ENCODE measurements around the gene POLR3B. TPM values are rescaled to one million over a fixed set of nuclear protein-coding genes. Genes with fewer than 3 reads are reported as not detected.

Gene POLR3B
- total and polyA plus RNA-seq, 2 experiments from 2014 or later = 4.0 to 14.6 TPM

GRCh38 chr12:106429636-106430035 is 72.1 kb downstream of the POLR3B start (continued):
- no peak for TF ChIP-seq ZNF462 (CRISPR knock-in tag; IDR thresholded peaks at IDR 0.05)

DNA sequence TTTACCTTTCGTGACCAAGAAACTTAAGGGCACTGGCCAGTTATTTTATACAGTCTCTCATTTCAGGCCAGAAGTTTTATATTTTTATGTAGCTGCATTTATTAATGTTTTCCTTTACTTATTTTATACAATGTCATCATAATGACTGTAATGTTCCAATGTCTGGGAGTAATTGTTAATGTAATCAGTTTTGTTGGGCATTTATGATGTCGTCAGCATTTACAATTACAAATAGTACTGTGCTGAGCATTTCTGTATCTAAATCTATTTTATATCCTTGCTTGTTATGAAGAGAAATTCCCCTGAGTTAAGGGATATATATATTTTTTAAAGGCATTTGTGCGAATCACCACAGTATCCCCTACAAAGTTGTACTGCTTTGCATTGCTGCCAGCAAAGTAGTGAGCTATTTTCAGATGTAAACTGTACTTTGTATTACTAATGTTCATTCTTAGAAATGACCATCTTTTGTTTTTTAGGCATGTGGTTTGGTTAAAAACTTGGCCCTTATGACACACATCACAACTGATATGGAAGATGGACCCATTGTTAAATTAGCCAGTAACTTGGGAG is 74.4 kb downstream of the POLR3B start:
- Mint-ChIP-seq H3K27ac (no peak overlapping the region), H3K27me3 (ENCODE audit: insufficient read depth, low read depth, poor library complexity) (no peaks in the 10 kb centered on the region), H3K36me3 (ENCODE audit: low read depth) (no peaks in the 10 kb centered on the region), H3K4me1 (no peaks in the 10 kb centered on the region), H3K4me3 (no peak overlapping the region), H3K9me3 (no peaks in the 10 kb centered on the region)
- Histone ChIP-seq H3K4me3 (no peak overlapping the region), H3K4me1 (ENCODE audit: insufficient read depth) (no peaks in the 10 kb centered on the region), H4K20me1 (replicated peaks; ENCODE audit: insufficient read depth) (no peaks in the 10 kb centered on the region), H3K27ac (ENCODE audit: low read depth) (no peak overlapping the region), H2AFZ (no peak overlapping the region), H3K9me2 (ENCODE audit: insufficient read depth) (no peaks in the 10 kb centered on the region), H3F3A (replicated peaks; ENCODE audit: low read depth) (no peaks in the 10 kb centered on the region), H3K4me2 (no peak overlapping the region), H3K27me3 (ENCODE audit: insufficient read depth) (no peaks in the 10 kb centered on the region), H3K79me2 (replicated peaks; ENCODE audit: insufficient read depth) (no peaks in the 10 kb centered on the region), H3K36me3 (ENCODE audit: insufficient read depth) (no peaks in the 10 kb centered on the region)
- DNase-seq (ENCODE audit: low spot score) = no peak
- no peak for ATAC-seq
- TF ChIP-seq, protein P1, sequence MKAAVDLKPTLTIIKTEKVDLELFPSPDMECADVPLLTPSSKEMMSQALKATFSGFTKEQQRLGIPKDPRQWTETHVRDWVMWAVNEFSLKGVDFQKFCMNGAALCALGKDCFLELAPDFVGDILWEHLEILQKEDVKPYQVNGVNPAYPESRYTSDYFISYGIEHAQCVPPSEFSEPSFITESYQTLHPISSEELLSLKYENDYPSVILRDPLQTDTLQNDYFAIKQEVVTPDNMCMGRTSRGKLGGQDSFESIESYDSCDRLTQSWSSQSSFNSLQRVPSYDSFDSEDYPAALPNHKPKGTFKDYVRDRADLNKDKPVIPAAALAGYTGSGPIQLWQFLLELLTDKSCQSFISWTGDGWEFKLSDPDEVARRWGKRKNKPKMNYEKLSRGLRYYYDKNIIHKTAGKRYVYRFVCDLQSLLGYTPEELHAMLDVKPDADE (IDR thresholded peaks at IDR 0.05) = no peak
- TF ChIP-seq ZNF114 (CRISPR knock-in tag; IDR thresholded peaks at IDR 0.05) = no peak
- TF ChIP-seq, protein P2, sequence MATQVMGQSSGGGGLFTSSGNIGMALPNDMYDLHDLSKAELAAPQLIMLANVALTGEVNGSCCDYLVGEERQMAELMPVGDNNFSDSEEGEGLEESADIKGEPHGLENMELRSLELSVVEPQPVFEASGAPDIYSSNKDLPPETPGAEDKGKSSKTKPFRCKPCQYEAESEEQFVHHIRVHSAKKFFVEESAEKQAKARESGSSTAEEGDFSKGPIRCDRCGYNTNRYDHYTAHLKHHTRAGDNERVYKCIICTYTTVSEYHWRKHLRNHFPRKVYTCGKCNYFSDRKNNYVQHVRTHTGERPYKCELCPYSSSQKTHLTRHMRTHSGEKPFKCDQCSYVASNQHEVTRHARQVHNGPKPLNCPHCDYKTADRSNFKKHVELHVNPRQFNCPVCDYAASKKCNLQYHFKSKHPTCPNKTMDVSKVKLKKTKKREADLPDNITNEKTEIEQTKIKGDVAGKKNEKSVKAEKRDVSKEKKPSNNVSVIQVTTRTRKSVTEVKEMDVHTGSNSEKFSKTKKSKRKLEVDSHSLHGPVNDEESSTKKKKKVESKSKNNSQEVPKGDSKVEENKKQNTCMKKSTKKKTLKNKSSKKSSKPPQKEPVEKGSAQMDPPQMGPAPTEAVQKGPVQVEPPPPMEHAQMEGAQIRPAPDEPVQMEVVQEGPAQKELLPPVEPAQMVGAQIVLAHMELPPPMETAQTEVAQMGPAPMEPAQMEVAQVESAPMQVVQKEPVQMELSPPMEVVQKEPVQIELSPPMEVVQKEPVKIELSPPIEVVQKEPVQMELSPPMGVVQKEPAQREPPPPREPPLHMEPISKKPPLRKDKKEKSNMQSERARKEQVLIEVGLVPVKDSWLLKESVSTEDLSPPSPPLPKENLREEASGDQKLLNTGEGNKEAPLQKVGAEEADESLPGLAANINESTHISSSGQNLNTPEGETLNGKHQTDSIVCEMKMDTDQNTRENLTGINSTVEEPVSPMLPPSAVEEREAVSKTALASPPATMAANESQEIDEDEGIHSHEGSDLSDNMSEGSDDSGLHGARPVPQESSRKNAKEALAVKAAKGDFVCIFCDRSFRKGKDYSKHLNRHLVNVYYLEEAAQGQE (IDR thresholded peaks at IDR 0.05; ENCODE audit: unreplicated experiment) = no peak
- no peak for TF ChIP-seq CREB1 (CRISPR knock-in tag; IDR thresholded peaks at IDR 0.05; ENCODE audit: low read depth)
- no peak for TF ChIP-seq STAT1 (IDR thresholded peaks at IDR 0.05; ENCODE audit: unreplicated experiment)
- TF ChIP-seq EZH2phosphoT487 (IDR thresholded peaks at IDR 0.05; ENCODE audit: unreplicated experiment) = no peak
- TF ChIP-seq NANOG (IDR thresholded peaks at IDR 0.05; ENCODE audit: borderline replicate concordance) = no peak
- TF ChIP-seq JUNB (IDR thresholded peaks at IDR 0.05; ENCODE audit: unreplicated experiment) = no peak
- TF ChIP-seq CTCF (conservative IDR thresholded peaks at IDR 0.05; ENCODE audit: low read depth in 2 of 2) = no peak
- no peak for TF ChIP-seq ZNF331 (CRISPR knock-in tag; IDR thresholded peaks at IDR 0.05; ENCODE audit: low read depth)

Measured in GM23338 (cell line).